Kidney capillary endothelial cell (primary cell): Measurements from ENCODE around the gene ERICH6B.

Experiments used
- DNase-seq: peaks from one replicate; pipeline ENCODE4 v3.0.0-alpha.2; 2018; ENCODE audit warnings: low spot score

ERICH6B gene

GRCh38 chr13:45601680-45602079 lies 13.9 kb downstream of the ERICH6B start:
- DNase-seq, result no peak

DNA sequence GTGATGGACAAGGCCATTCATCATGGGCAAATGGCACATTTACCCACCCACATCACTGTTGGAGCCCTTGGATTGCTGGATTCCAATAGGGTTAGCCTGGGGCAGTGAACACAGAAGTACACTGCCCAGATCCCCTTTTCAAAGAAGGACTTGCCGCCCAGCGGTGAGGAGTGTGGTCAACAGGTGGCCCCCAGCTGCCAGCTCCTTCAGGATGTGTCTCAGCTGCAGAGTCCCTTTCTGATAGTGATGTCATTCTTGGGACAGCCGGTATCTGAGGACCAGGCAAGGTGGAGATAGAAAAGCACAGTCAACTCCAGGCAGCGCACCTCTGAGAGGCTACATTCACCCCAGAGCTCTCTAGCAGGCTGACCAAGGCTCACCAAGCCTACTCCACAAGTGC lies 16.9 kb downstream of the ERICH6B start:
- DNase-seq, result no peak

DNA sequence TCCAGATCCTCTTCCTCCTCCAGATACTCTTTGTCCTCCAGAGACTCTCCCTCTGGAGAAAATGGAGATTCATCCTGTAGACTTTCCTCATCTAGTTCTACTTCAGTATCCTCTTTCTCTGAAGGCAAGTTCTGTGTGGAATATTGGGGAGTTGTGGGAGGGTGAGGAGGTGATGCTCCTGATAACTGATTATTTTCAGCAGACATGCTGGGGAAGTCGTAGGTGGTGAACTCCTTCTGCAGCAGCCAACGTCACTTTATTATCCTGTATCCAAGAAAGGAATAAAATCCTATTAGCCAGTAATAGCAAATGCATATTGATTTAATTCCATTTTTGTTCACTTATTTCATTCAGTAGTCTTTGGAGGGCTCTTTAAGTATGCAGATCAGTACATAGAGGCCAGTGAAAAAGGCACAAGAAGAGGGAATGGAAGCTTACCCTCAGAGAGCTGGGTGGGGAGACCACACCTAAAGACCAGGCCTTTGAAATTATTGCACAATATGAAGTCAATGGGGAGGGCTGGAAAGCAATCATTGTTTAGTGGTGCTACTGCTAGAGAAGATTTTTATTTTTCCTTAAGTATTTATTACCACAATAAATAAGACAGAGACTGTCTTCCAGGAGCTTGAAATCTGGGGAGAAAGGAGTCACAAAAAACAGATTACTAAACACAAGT lies 18.6 kb downstream of the ERICH6B start:
- DNase-seq, result no peak

DNA sequence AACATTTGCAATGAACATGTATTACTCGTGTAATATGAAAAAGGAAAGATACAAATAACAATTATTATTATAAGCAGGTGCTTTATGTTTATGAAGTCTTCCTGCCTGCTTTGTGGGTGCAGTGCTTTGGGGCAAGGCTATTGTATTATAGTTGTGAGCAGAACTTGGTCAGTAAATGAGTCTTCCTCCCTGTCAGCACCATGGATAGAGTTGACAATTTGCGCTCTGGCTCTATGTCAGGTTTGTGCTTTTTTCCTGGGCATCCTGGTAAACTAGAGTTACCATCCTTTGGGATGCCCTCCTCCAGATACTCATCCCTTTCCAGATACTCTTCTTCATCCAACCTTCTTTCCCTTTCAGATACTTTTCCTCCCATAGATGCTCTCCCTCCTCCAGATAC lies 19.6 kb downstream of the ERICH6B start:
- DNase-seq, result no peak

DNA sequence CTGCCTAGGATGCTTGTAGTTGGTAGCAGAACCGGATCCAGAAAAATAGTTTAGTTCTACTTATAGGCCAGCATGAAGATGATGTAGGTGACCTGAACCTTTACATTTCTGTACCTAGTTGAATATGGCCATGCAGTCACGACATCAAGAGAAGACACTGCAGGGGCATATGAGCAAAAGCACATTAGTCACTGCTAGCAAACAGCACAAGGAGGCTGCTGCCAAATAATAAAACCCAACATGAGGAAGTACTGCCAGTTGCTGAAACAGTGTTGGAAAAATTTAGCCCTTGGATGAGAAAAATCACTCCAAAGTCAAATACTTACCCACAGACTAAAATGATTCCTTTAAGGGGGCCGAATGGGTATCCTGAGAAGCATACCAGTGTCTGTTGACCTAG lies 20.8 kb downstream of the ERICH6B start:
- DNase-seq, result no peak

GRCh38 chr13:45594227-45594626 lies 21.3 kb downstream of the ERICH6B start:
- no peak for DNase-seq

- DNase-seq, result no peak
Observed at GRCh38 chr13:45592758-45593157, 22.8 kb downstream of the ERICH6B start.

DNA sequence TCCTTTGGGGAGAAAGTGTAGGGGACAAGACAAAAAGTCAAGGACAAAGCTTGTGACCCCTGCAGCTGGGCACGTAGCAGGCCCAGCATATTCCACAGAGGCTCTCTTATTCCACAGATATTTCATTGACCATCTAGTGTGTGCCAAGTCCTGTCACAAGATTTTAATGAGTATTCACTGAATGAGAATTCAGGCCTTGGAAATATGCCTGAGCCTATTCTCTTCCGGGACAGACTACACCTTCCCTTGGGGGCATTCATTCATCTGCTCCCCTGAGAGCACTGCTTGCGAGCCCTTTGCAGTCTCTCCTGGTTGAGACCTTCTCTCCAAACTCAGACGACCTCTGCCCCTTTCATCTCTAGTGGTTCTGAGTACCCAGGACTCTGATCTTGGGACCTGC lies 25.5 kb downstream of the ERICH6B start:
- DNase-seq, result no peak

- DNase-seq, result no peak
Observed at GRCh38 chr13:45587897-45588296, 27.6 kb downstream of the ERICH6B start.

GRCh38 chr13:45584816-45585215 lies 30.7 kb downstream of the ERICH6B start:
- DNase-seq, result no peak

- no peak for DNase-seq
Observed at GRCh38 chr13:45582408-45583076, 33.0 kb downstream of the ERICH6B start.

GRCh38 chr13:45576466-45576865 lies 39.1 kb downstream of the ERICH6B start:
- DNase-seq, result no peak

DNA sequence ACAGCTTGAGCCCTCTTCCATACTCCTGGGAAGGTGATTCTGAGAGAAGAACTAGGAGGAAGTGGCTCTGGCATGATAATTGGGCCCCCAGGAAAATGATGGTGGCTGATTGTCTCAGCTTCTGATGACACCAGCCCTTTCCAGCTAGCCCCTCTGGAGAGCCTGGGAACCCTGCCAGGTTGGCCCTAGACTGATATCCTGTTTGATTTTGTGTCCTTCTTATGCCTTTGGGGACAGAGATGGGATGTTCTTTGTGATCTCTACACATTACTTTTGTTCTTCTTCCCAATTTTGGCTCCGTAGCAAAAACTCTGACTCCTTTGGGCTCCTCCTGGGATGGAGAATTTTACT lies 39.7 kb downstream of the ERICH6B start:
- DNase-seq, result no peak

- DNase-seq, result no peak
Observed at GRCh38 chr13:45575146-45575829, 40.3 kb downstream of the ERICH6B start.

DNA sequence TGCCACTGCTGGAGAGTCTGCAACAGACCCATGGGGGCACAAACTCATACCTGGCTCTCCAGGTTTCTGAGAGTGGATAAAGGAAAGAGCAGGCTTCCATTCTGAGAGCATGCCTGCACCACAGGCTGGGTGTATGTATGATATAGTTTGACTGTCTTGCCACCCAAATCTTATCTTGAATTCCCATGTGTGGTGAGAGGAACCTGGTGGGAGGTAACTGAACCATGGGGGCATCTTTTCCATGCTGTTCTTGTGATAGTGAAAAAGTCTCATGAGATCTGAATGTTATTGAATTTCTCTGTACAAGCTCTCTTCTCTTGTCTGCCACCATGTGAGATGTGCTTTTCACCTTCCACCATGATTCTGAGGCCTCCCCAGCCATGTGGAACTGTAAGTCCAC lies 50.2 kb downstream of the ERICH6B start:
- no peak for DNase-seq

GRCh38 chr13:45564133-45564776 lies 51.3 kb downstream of the ERICH6B start:
- DNase-seq, result peak; percentile 37

- DNase-seq, result no peak
Observed at GRCh38 chr13:45554604-45555109, 60.9 kb downstream of the ERICH6B start.

GRCh38 chr13:45548281-45548680 lies 67.3 kb downstream of the ERICH6B start:
- no peak for DNase-seq

GRCh38 chr13:45546410-45546765 lies 69.2 kb downstream of the ERICH6B start:
- DNase-seq, result no peak

GRCh38 chr13:45545686-45546409 lies 69.7 kb downstream of the ERICH6B start:
- no peak for DNase-seq

- no peak for DNase-seq
Observed at GRCh38 chr13:45544520-45544919, 71.0 kb downstream of the ERICH6B start.

DNA sequence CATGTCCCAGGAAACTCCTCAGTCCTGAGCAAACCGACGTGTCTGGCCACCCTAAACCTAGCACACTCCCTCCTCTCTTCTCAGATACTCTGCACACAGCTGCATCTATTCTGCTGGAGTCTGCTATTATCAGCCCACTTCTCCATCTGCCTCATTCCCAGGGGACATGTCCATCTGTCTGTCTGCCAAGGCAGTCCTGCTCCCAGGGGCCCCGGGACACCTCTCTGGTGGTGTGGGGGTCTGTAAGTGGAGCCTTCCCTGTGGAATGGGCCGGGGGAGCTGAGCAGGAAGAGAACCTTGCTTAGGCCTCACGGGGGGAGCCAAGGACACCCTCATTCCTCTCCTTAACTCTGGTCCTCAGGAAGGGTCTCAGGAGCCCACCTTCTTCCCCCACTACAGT lies 72.7 kb downstream of the ERICH6B start:
- DNase-seq, result no peak
